GM12892 (cell line): Measurements from ENCODE around the gene ARID4A.

Experiments
- POLR2A ChIP-seq: IDR thresholded peaks from 2 replicates; pipeline ENCODE4 v1.6.1; 2011; ENCODE audit warnings: low read depth, low read length, control low read depth
- POLR2AphosphoS5 ChIP-seq: IDR thresholded peaks from 2 replicates; pipeline ENCODE4 v1.6.1; 2011; ENCODE audit warnings: low read depth, low read length, control low read depth
- TAF1 ChIP-seq: IDR thresholded peaks from 2 replicates; pipeline ENCODE4 v1.6.1; 2011; ENCODE audit warnings: low read depth, mild to moderate bottlenecking, control low read depth, low read length, borderline replicate concordance

DNA sequence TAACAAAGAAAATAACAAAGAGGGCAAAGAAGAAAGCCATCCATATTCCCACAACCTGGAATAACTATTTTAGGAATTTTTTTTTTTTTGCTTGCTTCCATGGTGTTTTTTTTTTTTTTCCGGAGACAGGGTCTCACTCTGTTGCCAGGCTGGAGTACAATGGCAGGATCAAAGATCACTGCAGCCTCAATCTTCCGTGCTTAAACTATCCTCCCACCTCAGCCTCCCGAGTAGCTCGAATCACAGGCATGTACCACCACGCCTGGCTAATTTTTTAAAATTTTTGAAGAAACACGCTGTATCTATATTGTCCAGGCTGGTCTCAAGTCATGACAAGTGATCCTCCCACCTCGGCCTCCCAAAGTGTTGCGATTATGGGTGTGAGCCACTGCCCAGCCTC lies 20.2 kb upstream of the ARID4A start:
- TF ChIP-seq POLR2A (no peak), POLR2AphosphoS5 (no peak), TAF1 (no peak)
